ENCODE data around the gene PRODH. TPM values are rescaled to one million over a fixed set of nuclear protein-coding genes. Genes with fewer than 3 reads are reported as not detected.
"Not testable (repeated sequence)": the region's sequence is repeated elsewhere in the genome, so short reads cannot be mapped to it uniquely, and the experiment has no call there.

Gene PRODH
- total RNA-seq, 1 donor from 2014 or later: 0.43 TPM

DNA sequence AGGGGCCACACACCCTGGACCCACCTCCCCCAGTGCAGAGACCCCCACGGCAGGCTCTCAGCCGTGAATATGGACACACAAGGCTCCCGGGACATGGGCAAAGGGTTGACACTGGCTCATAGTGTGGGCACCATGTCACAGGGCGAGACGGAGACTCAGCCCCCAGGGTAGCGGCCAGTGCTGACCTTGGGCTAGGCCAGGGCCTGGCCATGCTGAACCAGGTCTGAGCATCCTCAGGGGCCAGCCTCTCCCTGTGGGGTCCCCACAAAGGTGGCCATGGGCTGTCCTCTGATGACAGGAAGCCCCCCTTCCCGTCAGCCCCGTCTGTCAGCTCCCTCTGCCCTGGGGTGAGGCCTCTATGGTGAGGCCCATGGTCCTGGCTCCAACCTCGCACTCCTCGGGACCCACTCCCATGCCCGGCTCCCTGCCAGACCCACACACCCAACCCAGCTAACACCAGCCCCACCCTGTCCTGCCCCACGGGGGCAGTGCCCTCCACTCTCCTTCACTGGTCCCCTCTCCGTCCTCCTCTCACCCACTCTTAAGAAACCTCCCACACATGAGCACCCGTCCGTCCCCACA is 19.0 kb upstream of the PRODH start:
- no peak for DNase-seq (ENCODE audit: low read depth)

DNA sequence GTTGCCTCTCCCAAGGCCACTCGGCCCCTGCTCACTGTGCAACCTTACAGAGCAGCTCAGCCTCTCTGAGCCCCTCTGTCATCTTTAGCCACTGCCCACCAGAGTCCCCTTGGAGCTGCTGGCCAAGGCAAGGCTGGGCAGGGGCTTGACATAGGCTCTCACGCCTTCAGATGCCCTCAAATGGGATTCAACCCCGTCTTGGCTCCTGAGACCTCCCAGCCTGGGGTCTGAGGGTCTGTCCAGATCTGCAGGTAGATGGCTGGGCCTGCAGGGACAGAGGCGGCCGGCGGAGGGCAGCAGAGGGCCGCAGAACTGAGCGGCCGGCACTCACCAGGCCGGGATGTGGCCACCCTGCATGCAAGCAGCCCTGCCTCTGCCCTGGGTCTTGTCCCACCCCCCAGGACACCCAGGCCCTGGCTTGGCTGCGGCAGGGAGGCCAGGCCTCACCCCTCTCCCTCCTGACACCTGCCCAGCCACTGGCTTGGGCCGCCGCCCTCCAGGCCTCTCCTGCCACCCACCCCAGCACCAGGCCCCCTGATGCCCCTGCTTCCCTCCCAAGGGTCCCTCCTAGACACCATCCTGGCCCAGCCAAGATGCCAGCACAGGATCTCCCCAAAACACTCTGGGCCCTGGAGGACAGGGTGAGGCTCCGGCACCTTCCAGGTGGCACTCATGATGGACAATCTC is 18.4 kb upstream of the PRODH start:
- peak; percentile 37 for DNase-seq (ENCODE audit: low read depth)

DNA sequence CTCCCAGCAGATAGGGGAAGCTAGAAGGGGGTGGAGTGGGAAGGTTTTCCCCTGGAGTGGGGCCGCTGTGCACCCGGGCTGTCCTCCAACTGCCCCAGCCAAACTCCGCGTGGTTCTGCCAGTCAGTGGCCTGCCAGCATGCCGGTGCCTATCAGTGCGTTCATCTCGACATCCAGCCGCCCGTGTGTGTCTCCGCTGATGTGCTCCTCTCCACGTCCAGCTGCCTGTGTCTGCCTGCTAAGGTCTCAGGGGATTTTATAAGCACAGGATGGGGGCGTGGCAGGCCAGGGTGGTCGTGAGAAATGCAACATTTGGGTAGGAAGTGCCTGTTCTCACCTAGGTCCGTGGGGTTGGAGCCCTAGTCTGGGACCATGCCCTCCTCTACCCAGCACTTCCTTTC is 17.0 kb upstream of the PRODH start:
- DNase-seq (ENCODE audit: low read depth): not testable (repeated sequence)

DNA sequence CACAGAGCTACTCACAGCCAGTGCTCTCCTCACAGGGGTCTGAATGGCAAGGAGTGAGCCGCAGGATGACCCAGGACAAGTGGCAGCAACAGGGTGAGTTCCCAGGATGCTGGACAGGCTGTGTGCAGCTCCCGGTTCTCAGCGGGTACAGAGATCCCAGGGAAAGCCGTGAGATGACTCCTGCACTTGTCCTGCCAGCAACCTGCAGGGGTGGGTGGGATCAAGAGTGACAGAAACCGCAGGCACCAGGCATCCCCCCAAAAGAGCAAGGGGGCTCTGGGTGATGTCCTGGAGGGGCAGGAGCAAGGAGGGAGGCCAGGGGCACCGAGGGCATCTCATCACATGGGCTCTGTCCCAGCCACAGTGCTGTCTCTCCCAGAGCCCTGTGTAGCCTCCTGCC is 15.9 kb upstream of the PRODH start:
- DNase-seq (ENCODE audit: low read depth): no peak

DNA sequence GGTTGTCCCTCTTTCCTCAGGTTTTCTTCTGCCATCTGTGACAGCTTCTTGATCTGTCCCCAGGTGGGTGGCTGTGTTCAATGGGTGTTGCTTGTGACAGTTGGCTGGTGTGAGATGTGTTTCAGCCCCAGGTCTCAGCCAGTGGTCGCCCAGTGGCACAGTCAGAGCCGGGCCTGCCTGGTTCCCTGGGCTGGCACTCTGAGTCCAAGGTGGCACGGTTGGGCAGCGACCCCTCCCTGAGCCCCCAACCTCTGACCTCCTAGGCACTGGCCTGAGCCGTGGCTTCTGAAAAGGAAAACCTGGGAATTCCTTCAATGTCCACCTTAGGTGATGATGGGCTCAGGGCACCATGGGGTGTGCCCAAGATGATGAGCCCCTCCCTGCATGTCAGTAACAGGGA is 14.0 kb upstream of the PRODH start:
- no peak for DNase-seq (ENCODE audit: low read depth)

DNA sequence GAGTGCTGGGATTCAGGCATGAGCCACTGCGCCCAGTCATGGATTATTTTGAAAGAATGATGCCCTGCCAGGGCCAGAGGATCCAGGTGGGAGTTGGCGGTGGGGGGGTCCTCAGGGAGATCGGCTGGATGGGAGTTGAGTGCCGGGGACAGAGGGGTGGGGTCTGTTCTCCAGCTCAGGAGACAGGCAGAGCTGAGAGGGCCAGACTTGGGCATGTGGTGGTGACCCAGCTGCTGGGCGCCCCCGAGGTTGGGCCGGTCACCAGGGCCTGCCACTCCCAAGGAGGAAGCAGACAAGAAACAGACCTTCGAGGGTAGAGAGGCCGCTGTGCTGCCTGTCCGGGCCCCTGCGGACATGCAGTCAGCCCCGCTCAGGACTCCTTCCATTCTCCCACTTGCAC is 11.8 kb upstream of the PRODH start:
- DNase-seq (ENCODE audit: low read depth): no peak

DNA sequence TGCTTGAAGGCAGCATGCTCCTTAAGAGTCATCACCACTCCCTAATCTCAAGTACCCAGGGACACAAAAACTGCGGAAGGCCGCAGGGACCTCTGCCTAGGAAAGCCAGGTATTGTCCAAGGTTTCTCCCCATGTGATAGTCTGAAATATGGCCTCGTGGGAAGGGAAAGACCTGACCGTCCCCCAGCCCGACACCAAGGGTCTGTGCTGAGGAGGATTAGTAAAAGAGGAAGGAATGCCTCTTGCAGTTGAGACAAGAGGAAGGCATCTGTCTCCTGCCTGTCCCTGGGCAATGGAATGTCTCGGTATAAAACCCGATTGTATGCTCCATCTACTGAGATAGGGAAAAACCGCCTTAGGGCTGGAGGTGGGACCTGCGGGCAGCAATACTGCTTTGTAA is 11.0 kb upstream of the PRODH start:
- DNase-seq (ENCODE audit: low read depth): not testable (repeated sequence)

DNA sequence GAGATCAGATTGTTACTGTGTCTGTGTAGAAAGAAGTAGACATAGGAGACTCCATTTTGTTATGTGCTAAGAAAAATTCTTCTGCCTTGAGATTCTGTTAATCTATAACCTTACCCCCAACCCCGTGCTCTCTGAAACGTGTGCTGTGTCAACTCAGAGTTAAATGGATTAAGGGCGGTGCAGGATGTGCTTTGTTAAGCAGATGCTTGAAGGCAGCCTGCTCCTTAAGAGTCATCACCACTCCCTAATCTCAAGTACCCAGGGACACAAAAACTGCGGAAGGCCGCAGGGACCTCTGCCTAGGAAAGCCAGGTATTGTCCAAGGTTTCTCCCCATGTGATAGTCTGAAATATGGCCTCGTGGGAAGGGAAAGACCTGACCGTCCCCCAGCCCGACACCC is 2.6 kb upstream of the PRODH start:
- DNase-seq (ENCODE audit: low read depth): not testable (repeated sequence)

DNA sequence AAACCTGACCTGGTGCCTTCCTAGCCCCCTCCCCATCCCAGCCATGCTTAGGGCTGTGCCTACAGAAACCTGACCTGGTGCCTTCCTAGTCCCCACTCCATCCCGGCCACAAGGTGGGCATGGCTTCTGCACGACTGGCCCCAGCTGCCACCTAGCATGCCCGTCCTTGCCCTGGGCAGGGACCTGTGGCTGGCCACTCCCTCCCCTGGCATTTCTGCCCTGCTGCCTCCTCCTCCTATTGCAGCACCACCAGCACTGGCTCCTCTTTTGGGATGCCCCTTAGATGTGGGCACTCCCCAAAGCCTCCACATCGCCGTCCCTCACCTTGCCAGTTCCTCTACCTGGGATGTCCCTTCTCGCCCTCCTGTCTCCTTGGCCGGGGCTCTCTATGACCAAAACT is 1.4 kb downstream of the PRODH start:
- not testable (repeated sequence) for DNase-seq (ENCODE audit: low read depth)

DNA sequence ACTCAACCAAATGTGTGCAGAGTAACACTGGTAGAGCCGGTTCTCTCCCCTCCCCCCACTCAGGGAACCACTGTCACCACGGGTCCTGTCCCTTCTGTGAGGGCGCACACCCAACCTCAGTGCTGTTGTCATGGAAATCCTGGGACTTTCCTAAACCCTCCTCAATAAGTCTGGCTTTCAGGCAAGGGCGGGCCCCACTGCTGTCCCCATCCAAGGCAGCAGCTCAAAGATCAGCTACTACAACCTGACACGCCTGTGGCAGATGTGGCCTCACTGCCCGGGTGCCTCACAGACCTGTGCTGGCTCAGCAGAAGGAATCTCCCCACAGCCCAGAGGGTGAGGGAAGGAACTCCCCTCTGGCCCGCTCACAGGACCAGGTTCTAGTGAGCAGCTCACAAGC is 2.2 kb downstream of the PRODH start:
- no peak for DNase-seq (ENCODE audit: low read depth)

DNA sequence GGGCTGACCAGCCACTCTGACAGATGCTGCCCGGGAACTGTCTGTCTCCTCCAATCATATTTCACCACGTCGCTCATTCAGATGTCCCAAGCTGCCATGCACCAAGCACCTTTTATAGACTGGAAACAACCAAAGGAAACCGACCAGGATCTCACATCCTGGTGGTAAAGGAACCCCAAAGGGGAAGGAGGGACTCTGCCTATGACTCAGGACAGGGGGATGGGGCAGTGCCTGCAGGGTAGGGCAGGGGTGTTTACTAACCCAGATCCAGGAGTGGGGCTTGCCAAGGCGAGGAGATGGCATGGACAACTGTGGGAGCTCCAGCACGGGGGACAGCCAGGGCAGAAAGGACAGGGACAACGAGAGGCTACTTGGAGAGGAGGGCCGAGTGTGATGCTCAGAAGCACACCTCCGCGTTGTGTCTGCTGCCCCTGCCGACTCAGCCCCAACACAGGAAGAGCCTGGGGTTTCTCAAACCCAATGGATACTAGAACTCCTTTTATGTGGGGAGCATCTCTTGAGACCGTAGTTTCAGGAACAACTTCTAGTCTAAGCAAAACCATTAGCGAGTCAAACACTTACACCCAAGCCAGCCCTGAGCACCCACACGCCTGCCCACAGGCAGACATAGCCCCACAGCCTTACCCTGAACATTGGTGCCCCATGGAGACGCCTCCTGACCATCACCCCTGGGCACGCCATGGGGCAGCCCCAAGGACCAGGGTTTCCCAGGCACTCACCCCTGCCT is 4.0 kb downstream of the PRODH start:
- DNase-seq (ENCODE audit: low read depth): no peak

DNA sequence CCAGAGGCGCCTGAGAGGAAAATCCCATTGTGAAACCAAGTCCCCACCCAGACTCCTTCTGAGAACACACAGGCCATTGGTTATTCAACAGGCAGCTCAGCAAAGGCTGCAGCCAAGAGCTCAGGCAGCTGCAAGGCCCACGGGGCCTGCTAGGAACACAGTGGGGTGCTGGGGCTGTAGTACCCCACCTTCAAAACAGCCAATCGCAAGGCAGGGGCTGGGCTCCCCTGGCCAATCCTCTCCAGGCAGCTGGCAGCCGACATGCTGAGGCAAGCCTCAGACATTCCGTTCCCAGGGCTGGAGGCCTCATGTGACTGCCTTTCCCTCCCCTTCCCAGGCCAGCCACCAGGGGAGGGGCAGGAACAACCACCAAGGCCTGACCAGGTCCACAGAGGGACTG is 6.6 kb downstream of the PRODH start:
- no peak for DNase-seq (ENCODE audit: low read depth)

DNA sequence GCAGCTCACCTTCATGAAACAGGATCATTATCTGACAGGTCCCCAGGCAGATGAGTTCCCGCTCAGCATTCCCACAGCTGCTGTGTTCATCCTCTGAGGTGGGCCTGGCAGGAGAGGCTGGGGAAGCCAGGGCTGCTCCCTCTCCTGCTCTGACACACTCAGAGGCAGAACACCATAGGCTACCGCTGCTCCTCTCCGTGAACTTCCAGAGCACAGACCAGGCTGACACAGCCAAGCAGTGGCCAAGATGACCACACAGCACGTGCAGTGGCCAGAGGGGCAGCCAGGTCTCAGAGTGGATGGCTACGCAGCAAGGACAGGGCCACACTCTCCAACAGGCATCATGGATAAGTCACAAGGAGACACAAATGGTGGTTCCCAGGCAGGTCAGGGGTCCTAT is 8.5 kb downstream of the PRODH start:
- DNase-seq (ENCODE audit: low read depth): no peak

DNA sequence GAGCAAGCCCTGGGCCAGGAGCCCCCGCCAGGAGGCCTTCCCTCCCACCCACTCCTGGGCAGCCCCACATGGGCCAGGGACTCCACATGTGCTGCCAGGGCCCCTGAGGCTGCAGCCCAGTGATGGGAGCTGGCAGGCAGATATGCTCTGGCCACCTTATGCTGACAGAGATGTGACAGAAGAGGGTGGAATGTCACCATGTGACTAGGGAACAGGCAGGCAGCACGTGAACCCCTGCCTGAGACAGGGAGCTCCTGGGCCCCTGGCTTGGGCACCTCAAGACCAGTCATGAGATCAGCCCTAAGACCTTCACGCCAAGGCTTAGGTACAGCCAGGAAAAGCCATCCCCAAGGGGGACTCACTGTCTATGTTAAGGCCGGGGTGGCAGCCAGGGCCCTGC is 9.1 kb downstream of the PRODH start:
- no peak for DNase-seq (ENCODE audit: low read depth)

DNA sequence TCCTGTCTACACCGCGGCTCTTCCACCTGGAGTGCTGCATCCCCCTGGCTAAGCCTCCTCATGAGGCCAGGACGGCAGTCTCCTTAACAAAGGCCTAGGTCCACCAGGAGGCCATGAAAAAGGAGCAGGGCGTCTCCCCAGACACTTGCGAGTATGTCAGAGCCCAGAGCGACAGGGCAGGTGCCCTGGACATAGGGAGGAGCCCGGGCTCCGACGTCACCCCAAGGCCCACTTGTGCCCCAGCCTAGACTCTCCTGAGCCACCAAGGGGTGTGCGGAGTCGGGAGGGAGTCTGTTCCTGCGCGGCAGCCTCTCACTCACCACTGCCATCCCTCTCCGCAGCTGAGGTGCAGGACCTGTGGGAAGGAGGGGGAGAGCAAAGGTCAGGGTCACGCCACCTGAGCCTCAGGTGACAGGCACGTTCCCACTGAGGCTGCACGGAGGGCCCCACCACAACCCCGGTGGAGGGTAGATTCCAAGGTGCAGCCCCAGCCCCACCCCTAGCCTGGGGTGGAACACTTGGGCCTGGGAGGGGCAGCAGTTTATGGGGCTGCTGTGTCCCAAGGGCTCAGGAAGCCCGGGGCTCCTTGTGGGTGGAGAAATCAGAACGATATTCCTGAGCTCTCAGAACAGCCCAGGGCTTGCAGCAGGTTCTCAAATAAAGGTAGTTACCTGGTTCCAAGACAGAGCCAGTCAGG is 10.6 kb downstream of the PRODH start:
- no peak for DNase-seq (ENCODE audit: low read depth)

DNA sequence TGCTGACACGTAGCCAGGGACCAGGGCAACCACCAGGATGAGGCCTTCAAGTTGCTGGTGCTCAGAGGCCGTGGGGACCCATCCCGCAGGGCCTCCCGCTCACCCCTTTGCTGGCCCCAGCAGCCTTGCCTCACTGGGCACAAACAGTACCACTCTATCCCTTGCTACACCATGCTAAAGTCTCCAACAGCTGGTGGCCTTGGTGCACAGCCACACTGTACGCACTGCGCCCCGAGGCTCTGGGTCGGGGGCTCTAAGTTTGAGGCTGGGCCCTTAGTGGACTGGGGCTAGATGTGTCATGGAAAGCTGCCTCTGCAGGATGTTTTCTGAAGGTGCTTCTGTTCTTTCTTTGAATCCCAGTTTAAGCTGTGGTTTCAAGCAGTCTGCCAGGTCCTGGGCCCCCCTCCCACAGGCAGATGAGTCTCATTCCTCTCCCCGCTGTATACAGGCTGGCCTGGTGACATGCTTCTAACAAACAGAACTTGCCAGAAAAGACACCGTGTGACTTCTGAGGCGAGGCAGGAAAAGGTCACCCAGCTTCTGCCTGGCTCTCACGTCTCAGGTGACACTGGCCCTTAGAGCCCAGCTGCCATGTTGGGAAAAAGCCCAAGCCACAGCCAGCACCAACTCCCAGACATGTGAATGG is 15.7 kb downstream of the PRODH start:
- DNase-seq (ENCODE audit: low read depth): not testable (repeated sequence)

DNA sequence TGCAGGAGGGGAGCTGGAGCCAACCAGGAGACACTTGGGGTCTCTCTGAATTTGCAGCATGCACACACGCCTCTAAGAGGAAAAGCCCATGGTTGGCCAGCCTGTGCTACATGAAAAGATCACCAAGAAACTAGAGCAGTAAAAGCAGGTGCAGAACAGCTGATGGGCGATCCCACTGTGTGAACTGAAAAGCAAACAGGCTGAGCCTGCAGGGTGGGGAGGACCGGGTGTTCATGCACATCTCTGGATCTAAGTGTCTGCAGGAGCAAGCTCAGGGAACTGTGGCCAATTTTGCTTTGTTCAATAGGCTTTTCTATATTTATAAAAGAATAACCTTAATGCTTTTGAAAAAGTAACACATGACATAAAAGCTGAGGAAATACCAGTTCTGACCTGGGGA is 18.3 kb downstream of the PRODH start:
- peak; percentile 1 for DNase-seq (ENCODE audit: low read depth)

DNA sequence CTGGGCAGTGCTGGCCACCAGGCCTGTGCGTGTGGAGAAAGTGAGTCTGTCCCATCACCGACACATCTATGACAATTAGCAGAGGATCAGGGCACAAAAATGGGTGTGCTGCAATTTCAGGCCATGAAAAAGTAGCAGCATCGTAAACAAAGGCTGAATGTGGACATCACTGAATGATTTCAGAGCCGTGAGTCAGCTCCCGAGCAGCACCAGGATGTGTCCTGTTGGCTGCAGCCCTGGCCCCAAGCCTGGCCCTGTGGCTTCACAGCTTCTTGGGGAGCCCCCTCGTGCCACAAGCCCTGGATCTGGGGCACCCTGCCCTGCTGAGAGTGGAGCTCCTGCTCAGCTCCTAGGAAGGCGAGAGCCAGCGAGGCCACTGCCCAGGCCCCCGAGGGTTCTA is 20.5 kb downstream of the PRODH start:
- not testable (repeated sequence) for DNase-seq (ENCODE audit: low read depth)

DNA sequence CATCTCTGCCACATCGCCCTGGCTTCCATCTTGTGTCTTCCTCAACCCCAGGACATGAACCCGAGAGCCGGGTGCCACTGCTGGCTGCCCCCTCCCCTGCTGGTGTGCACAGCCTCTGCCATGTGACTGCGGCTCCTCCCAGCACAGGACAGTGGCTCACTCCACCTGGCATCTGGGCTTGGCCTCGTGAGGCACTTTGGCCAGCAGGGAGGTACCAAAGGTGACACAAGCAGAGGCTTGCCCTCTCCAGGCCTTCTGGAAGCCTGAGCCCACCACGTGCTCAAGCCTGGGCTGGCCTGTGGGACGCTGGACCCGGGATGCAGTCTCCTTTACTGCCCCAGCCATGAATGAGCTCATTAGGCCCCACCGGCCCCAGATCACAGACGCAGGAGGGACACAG is 21.5 kb downstream of the PRODH start:
- DNase-seq (ENCODE audit: low read depth): not testable (repeated sequence)

DNA sequence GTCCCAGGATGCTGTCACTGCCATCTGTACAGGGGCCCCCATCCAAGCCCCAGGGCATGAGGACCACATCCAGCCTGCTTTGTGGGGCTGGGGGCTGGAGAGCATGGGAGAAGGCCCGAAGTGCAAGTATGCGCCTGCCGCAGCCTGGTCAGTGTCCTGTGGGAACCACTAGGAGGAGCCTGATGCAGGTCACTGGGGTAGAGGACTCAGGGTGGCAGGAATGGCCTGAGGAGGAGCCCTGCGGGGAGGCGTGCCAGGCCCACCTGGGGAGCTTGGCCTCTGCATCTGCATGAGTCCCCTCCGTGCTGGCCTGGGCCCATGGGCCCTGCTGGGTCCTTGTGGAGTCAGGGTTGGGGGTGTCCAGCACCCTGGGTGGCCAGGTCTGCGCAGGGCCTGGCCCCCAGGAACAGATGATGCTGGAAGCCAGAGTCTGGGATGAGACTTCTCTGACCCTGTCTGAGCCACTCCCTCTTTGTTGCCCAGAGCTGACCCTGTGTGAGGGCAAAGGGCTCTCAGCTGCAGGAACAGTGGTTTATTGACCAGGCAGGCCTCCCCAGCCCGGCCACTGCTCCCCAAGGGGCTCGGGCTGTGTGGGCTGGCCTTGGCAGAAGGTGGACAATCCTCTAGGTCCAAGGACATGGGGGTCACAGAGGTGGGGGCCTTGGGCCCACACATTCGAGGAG is 23.7 kb downstream of the PRODH start:
- not testable (repeated sequence) for DNase-seq (ENCODE audit: low read depth)

DNA sequence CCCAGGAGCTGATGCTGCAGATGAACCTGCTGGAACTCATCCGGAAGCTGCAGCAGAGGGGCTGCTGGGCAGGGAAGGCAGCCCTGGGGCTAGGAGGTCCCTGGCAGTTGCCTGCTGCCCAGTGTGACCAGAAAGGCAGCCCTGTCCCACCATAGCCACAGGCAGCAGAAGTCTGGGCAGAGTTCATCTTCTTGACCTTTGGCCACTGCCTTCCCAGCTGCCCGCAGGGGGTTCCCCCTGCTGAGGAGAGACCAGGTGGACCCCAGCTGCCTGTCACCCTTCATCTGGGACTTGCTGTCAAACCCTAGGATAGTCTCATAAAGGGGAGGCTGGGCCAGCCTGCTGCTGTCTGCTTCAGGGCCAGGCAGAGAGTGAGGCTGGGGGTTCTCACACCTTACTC is 24.6 kb downstream of the PRODH start:
- DNase-seq (ENCODE audit: low read depth): not testable (repeated sequence)

Data from myocyte (in vitro differentiated cells).